GM21360 (cell line): Measurements from ENCODE around the gene ZCCHC17.
"Not testable (repeated sequence)": the region's sequence is repeated elsewhere in the genome, so short reads cannot be mapped to it uniquely, and the experiment has no call there.

Experiments used
- ATAC-seq: cut with Tn5 transposase; IDR thresholded peaks from one replicate; pipeline ENCODE4 v1.9.1; 2021; ENCODE audit warnings: mild to moderate bottlenecking, moderate library complexity; ENCODE audit not compliant: unreplicated experiment

ZCCHC17 gene

GRCh38 chr1:31368611-31369107 is 71.8 kb downstream of the ZCCHC17 start:
- no peak for ATAC-seq

- ATAC-seq = no peak
These were observed 73.2 kb downstream of the ZCCHC17 start for GRCh38 chr1:31370021-31370420.

- no peak for ATAC-seq
These were observed 73.7 kb downstream of the ZCCHC17 start for GRCh38 chr1:31370565-31370964.

GRCh38 chr1:31371121-31371959 is 74.5 kb downstream of the ZCCHC17 start:
- no peak for ATAC-seq

- ATAC-seq = no peak
These were observed 75.2 kb downstream of the ZCCHC17 start for GRCh38 chr1:31372051-31372450.

- ATAC-seq = no peak
These were observed 75.9 kb downstream of the ZCCHC17 start for GRCh38 chr1:31372751-31373055.

- no peak for ATAC-seq
These were observed 76.4 kb downstream of the ZCCHC17 start, which contains the start of gene FABP3 for GRCh38 chr1:31373056-31373896. Gene FABP3 (minus strand): TSS chr1:31373076. CDS start chr1:31373014, 62 bp downstream.

- no peak for ATAC-seq
These were observed 77.2 kb downstream of the ZCCHC17 start for GRCh38 chr1:31373897-31374486.

- no peak for ATAC-seq
These were observed 77.8 kb downstream of the ZCCHC17 start for GRCh38 chr1:31374511-31375196.

GRCh38 chr1:31376375-31377134 is 79.7 kb downstream of the ZCCHC17 start:
- no peak for ATAC-seq

- ATAC-seq = no peak
These were observed 80.6 kb downstream of the ZCCHC17 start for GRCh38 chr1:31377364-31377863.

- no peak for ATAC-seq
These were observed 81.2 kb downstream of the ZCCHC17 start for GRCh38 chr1:31378001-31378400.

GRCh38 chr1:31380181-31380580 is 83.3 kb downstream of the ZCCHC17 start:
- no peak for ATAC-seq

GRCh38 chr1:31381394-31382294 is 84.8 kb downstream of the ZCCHC17 start:
- no peak for ATAC-seq

GRCh38 chr1:31382379-31382989 is 85.7 kb downstream of the ZCCHC17 start:
- no peak for ATAC-seq

- no peak for ATAC-seq
These were observed 87.1 kb downstream of the ZCCHC17 start for GRCh38 chr1:31383967-31384366.

- not testable (repeated sequence) for ATAC-seq
These were observed 89.9 kb downstream of the ZCCHC17 start for GRCh38 chr1:31386576-31387243.

- ATAC-seq = no peak
These were observed 90.8 kb downstream of the ZCCHC17 start for GRCh38 chr1:31387612-31388011.
